Mucosa of descending colon (tissue), 3 donors: Measurements from ENCODE around the gene RPGR. TPM values are rescaled to one million over a fixed set of nuclear protein-coding genes. Genes with fewer than 3 reads are reported as not detected.

ENCODE experiments used
- ATAC-seq: fragments of 200-7000 bp; cut with Tn5 transposase; one replicate; pipeline ENCODE4 v1.9.1; 2020; ENCODE audit warnings: mild to moderate bottlenecking, moderate library complexity
- DNase-seq, 3 donors: peaks; one replicate each; pipeline ENCODE4 v3.0.0-alpha.2; 2020
- H3K36me3 ChIP-seq: fragments of 200-600 bp; one replicate; pipeline ENCODE4 v1.8.0; 2021; ENCODE audit warnings: low read depth, mild to moderate bottlenecking
- H3K4me1 ChIP-seq: fragments of 200-600 bp; one replicate; pipeline ENCODE4 v1.8.0; 2021; ENCODE audit warnings: low read depth, mild to moderate bottlenecking
- H3K4me3 ChIP-seq: fragments of 200-600 bp; one replicate; pipeline ENCODE4 v1.8.0; 2021; ENCODE audit warnings: mild to moderate bottlenecking
- H3K9me3 ChIP-seq: fragments of 200-600 bp; one replicate; pipeline ENCODE4 v1.8.0; 2021; ENCODE audit warnings: mild to moderate bottlenecking
- CTCF ChIP-seq: fragments of 200-600 bp; IDR thresholded peaks from one replicate; pipeline ENCODE4 v1.8.0; 2022; ENCODE audit warnings: antibody characterized with exemption, mild to moderate bottlenecking
- intact Hi-C, 2 donors: fragments of 100-400 bp; cut with DNase I in 1 of 2; cut with micrococcal nuclease in 1 of 2; formaldehyde crosslinking; loops; one replicate each; pipeline versions ENCODE4 v1.11.0 to v1.11.1; 2022; cut with DNase I, micrococcal nuclease
- total RNA-seq, 3 donors: library from RNA; stranded (reverse); fragmentation: NEBNext Ultra II Directional in 2 of 3; extraction: Animal tissue kit (Norgen Biotek cat#: 25700) in 2 of 3; gene quantifications; one replicate each; pipeline versions ENCODE4 v1.2.1 to v1.2.4, GENCODE V29; 2021 to 2023
- donor health status: DM: no; HTN: no; CAD: no; lungs with moderate emphysema.
- donor health status: DM: no; HTN: no; CAD: no.
- donor health status: DM: no; HTN: yes; CAD: no.

RPGR gene
- total RNA-seq, 3 donors from 2014 or later = 13.1 to 13.6 (median 13.5) TPM

GRCh38 chrX:38352362-38352761 is 25.1 kb upstream of the RPGR start, which contains the start of gene OTC:
Gene OTC (plus strand): TSS chrX:38352604. CDS start chrX:38352697, 93 bp downstream.
- H3K9me3 ChIP-seq = no peaks in the 10 kb centered on the region
- no peak within 1 kb of the TSS for H3K4me3 ChIP-seq
- no peak for TF ChIP-seq CTCF
- H3K4me1 ChIP-seq = no peaks in the 10 kb centered on the region
- peak; percentile 70 for ATAC-seq
- intact Hi-C loops = no loop called here
- H3K36me3 ChIP-seq = no peaks in the 10 kb centered on the region
- no peak for DNase-seq

GRCh38 chrX:38351346-38351745 is 24.0 kb upstream of the RPGR start:
- Histone ChIP-seq H3K36me3 (no peaks in the 10 kb centered on the region), H3K4me1 (no peaks in the 10 kb centered on the region), H3K4me3 (no peak overlapping the region), H3K9me3 (no peaks in the 10 kb centered on the region)
- no peak for TF ChIP-seq CTCF
- intact Hi-C loops = no loop called here
- no peak for DNase-seq
- no peak for ATAC-seq

- Histone ChIP-seq H3K4me3 (no peak overlapping the region), H3K36me3 (no peaks in the 10 kb centered on the region), H3K9me3 (no peaks in the 10 kb centered on the region), H3K4me1 (no peaks in the 10 kb centered on the region)
- DNase-seq (no peak), ATAC-seq (peak; percentile 71)
- TF ChIP-seq CTCF = no peak
- intact Hi-C loops = no loop called here
Measured at GRCh38 chrX:38347136-38347535, 19.8 kb upstream of the RPGR start.

- no peaks in the 10 kb centered on the region for H3K36me3 ChIP-seq
- intact Hi-C loops = no loop called here
- no peaks in the 10 kb centered on the region for H3K9me3 ChIP-seq
- H3K4me1 ChIP-seq = no peaks in the 10 kb centered on the region
- ATAC-seq (no peak), DNase-seq (no peak)
- no peak overlapping the region for H3K4me3 ChIP-seq
- no peak for TF ChIP-seq CTCF
Measured at GRCh38 chrX:38346150-38346549, 18.8 kb upstream of the RPGR start.

- no peaks in the 10 kb centered on the region for H3K4me1 ChIP-seq
- DNase-seq (peak in 1 of 3 donors; percentile 48), ATAC-seq (peak; percentile 98)
- intact Hi-C loops = no loop called here
- H3K9me3 ChIP-seq = no peaks in the 10 kb centered on the region
- H3K36me3 ChIP-seq = no peaks in the 10 kb centered on the region
- no peak overlapping the region for H3K4me3 ChIP-seq
- TF ChIP-seq CTCF = no peak
Measured at GRCh38 chrX:38342853-38343778, 15.8 kb upstream of the RPGR start.
